Activated naive CD4-positive, alpha-beta T cell treated with anti-CD3 and anti-CD28 coated beads, Interleukin-2, amount 50 U/mL, for 16 hours (primary cell): ENCODE data around the gene NEK1.

Source experiments
- DNase-seq: peaks from one replicate; pipeline ENCODE4 v3.0.0-alpha.2; 2020

The NEK1 gene, protein sequence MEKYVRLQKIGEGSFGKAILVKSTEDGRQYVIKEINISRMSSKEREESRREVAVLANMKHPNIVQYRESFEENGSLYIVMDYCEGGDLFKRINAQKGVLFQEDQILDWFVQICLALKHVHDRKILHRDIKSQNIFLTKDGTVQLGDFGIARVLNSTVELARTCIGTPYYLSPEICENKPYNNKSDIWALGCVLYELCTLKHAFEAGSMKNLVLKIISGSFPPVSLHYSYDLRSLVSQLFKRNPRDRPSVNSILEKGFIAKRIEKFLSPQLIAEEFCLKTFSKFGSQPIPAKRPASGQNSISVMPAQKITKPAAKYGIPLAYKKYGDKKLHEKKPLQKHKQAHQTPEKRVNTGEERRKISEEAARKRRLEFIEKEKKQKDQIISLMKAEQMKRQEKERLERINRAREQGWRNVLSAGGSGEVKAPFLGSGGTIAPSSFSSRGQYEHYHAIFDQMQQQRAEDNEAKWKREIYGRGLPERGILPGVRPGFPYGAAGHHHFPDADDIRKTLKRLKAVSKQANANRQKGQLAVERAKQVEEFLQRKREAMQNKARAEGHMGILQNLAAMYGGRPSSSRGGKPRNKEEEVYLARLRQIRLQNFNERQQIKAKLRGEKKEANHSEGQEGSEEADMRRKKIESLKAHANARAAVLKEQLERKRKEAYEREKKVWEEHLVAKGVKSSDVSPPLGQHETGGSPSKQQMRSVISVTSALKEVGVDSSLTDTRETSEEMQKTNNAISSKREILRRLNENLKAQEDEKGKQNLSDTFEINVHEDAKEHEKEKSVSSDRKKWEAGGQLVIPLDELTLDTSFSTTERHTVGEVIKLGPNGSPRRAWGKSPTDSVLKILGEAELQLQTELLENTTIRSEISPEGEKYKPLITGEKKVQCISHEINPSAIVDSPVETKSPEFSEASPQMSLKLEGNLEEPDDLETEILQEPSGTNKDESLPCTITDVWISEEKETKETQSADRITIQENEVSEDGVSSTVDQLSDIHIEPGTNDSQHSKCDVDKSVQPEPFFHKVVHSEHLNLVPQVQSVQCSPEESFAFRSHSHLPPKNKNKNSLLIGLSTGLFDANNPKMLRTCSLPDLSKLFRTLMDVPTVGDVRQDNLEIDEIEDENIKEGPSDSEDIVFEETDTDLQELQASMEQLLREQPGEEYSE (N-terminal part only)

GRCh38 chr4:169611991-169612870 is at the start of gene NEK1:
Gene NEK1, minus strand, starts transcription at chr4:169612583. Its CDS starts 9,953 bp downstream, at chr4:169602630.
- peak; percentile 87 for DNase-seq

- DNase-seq = no peak
These were observed 49.4 kb upstream of the NEK1 start for GRCh38 chr4:169661761-169662160.

- DNase-seq = no peak
These were observed 48.5 kb upstream of the NEK1 start for GRCh38 chr4:169660929-169661328.

GRCh38 chr4:169659716-169660670 is 47.6 kb upstream of the NEK1 start:
- peak; percentile 63 for DNase-seq

DNA sequence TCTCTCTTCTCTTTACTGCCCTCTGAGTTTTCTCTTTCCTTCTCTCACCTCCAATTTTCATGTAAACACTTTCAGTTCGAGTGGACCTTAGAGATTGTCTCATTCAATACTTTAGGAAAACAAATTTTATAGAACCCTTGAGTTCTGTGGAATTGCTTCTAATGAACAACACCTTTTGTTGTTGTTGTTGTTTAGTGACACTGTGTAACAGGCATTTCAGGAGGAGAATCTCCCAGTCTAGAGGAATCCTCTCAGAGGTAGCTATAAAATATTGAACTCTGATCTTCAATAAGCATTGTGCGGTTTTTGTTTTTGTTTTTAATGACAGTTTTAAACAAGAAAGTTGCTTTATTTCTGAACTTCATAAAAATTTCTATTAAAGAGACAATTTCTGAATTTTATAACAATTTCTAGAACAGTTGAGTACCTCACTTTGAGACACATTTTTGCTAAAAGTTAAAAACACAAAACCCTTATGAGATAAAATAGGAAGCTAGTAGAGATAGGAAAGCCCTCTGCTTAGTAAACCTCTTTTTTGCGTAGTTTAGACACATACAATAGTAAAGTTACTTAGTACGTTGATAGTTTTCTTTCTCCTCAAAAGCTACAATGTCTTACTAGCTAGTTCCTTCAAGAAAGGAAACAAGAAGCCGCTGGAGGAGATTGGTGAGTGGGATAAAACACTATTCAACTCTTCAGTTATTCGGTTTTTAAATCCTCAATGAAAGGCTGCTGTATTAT is 46.8 kb upstream of the NEK1 start:
- DNase-seq = no peak

DNA sequence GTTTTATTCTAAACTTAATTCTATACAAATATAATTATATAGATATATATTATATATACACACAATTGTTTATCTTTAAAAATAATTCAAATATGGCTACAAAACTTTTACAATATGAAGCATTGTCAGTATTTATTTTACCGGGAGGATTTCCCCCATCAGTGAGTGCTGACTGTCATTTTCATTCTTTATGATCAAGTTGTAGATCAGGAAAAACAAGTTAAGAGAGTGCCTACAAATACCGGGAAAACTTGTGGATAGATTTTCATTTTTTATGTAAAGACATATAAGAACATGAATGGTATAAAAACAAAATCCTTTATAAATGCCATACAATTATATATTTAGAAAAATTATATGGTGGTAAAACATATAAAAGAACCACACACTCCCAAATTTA is 45.8 kb upstream of the NEK1 start:
- no peak for DNase-seq

GRCh38 chr4:169657470-169658107 is 45.2 kb upstream of the NEK1 start:
- no peak for DNase-seq

DNA sequence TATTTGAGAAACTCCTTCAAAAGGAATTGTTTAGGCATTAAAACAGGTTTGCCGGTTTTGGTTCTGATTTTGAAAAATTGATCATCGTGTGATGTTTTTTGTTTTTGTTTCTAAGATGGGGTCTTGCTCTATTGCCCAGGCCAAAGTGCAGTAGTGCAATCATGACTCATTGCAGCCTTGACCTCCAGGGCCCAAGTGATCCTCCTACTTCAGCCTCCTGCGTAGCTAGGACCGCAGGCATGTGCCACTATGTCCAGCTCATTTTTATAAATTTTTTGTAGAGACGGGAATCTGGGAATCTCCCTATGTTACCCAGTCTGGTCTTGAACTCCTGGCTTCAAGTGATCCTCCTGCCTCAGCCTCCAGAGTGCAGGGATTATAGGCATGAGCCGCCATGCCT is 43.0 kb upstream of the NEK1 start:
- DNase-seq = no peak

- DNase-seq = no peak
These were observed 40.2 kb upstream of the NEK1 start for GRCh38 chr4:169652535-169652934.

GRCh38 chr4:169650227-169650936 is 38.0 kb upstream of the NEK1 start:
- DNase-seq = no peak

DNA sequence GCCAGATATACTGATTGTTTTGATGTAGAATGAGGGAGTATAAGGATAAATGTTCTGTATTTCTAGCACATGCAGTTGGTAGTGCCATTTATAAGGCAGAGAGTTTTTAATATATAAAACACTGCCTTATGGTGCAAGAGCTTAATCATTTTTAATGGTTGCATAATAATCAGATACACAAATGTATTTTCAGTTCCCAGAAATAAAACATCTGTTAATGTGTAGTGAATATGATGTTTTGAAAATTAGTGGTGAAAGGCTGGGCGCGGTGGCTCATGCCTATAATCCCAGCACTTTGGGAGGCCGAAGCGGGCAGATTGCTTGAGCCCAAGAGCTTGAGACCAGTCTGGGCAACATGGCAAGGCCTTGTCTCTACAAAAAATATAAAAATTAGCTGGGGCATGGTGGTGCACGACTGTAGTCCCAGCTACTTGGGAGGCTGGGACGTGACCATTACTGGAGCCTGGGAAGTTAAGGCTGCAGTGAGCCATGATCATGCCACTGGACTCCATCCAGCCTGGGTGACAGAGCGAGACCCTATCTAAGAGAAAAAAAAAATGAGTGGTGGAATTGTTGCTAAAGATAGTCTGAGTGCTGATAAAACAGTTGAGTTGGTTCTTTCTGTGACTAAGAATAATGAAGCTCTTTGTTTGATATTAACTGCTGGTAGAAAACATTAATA is 37.3 kb upstream of the NEK1 start:
- no peak for DNase-seq

GRCh38 chr4:169645627-169646026 is 33.2 kb upstream of the NEK1 start:
- no peak for DNase-seq

DNA sequence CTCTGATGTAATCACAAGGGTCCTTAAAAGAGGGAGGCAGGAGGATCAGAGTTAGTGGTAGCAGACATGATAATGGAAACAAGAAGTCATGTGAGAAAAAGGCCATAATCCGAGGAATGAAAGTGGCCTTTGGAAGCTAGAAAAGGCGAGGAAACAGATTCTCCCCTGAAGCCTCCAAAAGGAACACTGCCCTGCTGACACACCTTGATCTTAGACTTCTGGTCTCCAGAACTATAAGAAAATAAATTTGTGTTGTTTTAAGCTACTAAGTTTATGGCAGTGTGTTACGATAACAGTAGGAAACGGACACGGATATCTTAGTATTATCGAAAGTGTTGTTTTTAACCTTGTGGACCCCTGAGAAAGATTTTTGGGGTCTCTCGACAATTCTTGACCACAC is 32.4 kb upstream of the NEK1 start:
- DNase-seq = no peak

DNA sequence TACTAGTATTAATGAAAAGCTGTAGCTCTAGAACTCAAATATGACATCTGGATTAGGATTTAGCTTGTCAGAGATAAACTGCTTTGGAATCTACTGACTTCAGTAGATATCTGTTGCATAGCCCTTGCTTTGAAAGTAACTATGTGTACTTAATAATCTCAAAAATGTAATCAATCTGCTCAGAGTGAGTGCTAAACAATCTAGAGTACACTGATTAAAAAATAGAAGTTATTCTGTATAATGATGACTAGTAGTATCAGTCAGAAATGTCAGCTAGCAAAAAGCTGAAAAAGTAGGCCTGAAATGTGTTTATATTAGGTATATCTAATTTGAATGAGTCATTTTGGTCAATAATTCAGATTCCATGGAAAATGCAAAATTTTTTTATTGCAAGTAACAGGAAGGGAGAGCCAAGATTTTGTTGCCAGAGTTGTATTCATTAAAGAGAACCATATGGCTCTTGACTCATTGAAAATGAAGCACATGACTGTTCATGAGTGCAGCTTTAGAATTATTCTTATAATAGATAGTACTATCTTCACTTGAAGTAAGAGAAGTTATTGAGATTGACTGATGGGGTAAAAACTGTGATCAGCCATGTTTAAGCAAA is 28.0 kb upstream of the NEK1 start:
- DNase-seq = no peak

- no peak for DNase-seq
These were observed 22.6 kb upstream of the NEK1 start for GRCh38 chr4:169634975-169635374.

DNA sequence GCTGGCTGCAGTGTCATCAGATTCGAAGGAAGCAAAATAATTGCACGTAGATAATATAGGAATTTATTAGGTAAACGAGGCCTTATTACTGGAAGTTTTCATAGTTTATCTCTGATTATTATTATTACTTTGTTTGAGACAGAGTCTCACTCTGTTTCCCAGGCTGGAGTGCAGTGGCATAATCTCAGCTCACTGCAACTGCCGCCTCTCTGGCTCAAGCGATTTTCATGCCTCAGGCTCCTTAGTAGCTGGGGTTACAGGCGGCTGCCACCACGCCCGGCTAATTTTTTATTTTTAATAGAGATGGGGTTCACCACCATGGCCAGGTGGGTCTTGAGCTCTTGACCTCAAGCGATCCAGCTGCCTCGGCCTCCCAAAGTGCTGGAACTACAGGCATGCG is 20.5 kb upstream of the NEK1 start:
- no peak for DNase-seq

DNA sequence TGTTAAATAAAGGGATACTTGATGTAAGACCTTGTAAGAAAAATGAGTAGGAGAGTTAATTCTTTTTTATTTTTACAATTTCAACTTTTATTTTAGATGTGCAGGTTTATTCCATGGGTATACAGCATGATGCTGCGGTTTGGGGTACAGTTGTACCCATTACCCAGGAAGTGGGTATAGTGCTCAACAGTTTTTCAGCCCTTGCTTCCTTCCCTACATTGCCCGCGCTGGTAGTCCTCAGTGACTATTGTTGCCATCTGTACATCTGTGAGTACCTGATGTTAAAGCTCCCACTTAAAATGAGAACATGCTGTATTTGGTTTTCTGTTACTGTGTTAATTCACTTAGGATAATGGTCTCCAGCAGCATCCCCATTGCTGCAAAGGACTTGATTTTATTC is 17.7 kb upstream of the NEK1 start:
- no peak for DNase-seq

- no peak for DNase-seq
These were observed 16.2 kb upstream of the NEK1 start for GRCh38 chr4:169628579-169628978.
